Measurements from ENCODE around the gene OAS1. TPM values are rescaled to one million over a fixed set of nuclear protein-coding genes. Genes with fewer than 3 reads are reported as not detected.
"Not testable (repeated sequence)": the region's sequence is repeated elsewhere in the genome, so short reads cannot be mapped to it uniquely, and the experiment has no call there.

OAS1 gene
- total and polyA plus RNA-seq, 4 donors = 3.8 to 26.0 (median 22.9) TPM

DNA sequence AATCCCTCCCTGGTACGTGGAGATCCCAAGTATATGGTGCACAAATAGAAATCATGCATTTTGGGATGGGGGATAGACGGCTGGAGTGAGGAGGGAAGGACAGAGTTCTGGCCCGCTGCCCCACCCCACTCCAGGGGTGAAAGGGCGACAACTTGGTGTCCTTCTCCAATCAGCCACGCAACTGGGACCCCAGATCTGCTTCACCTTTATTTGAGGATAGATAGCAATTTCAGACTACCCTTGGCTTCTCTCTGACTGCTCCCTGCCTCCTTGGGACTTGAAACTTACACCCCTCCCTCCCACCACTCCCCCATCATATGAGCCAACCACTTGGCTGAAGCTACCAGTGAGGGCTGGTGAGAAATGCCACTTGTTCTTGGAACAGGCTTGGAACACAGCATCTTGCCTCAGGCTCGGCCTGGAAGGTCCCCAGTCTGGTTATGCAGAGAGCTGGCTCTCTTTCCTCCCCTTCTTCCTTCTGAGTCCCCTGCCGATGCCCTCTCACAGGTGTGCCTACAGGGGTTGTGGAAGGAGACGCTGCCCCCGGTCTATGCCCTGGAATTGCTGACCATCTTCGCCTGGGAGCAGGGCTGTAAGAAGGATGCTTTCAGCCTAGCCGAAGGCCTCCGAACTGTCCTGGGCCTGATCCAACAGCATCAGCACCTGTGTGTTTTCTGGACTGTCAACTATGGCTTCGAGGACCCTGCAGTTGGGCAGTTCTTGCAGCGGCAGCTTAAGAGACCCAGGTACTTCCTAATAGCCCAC lies 39.7 kb downstream of the OAS1 start:
- peaks cover 1 to 5% of the 10 kb centered on the region in 2 donors for H3K36me3 ChIP-seq (ENCODE audit: control insufficient read depth in 1 of 2, insufficient read depth in 2 of 2, low read length in 1 of 2)

DNA sequence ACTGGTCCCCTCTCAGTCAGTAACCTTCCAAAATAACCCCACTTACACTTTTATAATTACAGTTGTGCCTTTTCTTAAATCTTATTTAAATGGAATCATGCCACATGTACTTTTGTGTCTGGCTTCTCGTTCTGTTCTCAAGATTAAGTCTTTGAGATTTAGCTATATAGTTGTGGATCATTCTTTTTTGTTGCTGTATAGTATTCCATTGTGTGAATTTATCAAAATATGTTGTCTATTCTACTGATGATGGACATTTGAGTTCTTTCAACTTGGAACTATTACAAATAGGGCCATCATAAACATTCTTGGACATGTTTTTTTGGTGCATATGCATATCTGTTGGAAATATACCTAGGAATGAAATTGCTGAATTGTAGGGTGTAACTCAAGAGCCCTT lies 40.6 kb downstream of the OAS1 start:
- 46 to 47% methylated on average over 1 of the region's 1 CpG for WGBS, 2 donors
- peaks cover 1 to 5% of the 10 kb centered on the region in 2 donors for H3K36me3 ChIP-seq (ENCODE audit: control insufficient read depth in 1 of 2, insufficient read depth in 2 of 2, low read length in 1 of 2)
- H3K4me3 ChIP-seq (ENCODE audit: low read length in 2 of 2) = no peak overlapping the region
- no peak for DNase-seq
- H3K27me3 ChIP-seq (ENCODE audit: control insufficient read depth in 1 of 2, insufficient read depth in 2 of 2, low read length in 1 of 2) = no peaks in the 10 kb centered on the region
- H3K9me3 ChIP-seq (ENCODE audit: control insufficient read depth, low read length) = no peaks in the 10 kb centered on the region
- ATAC-seq (ENCODE audit: low FRiP score) = no peak
- no peak overlapping the region for H3K27ac ChIP-seq (ENCODE audit: low read depth in 1 of 2, low read length in 2 of 2)
- no peaks in the 10 kb centered on the region for H3K4me1 ChIP-seq (ENCODE audit: control insufficient read depth in 1 of 2, insufficient read depth in 2 of 2, low read length in 2 of 2)
- intact Hi-C loops (cut with DNase I) = no loop called here

More for the DNA sequence above, 39.7 kb downstream of the OAS1 start:
- no peak overlapping the region for H3K27ac ChIP-seq (ENCODE audit: low read depth in 1 of 2, low read length in 2 of 2)
- WGBS, 2 donors = 78 to 82% methylated on average over 14 of the region's 14 CpGs
- H3K4me1 ChIP-seq (ENCODE audit: control insufficient read depth in 1 of 2, insufficient read depth in 2 of 2, low read length in 2 of 2) = no peaks in the 10 kb centered on the region
- ATAC-seq (ENCODE audit: low FRiP score) (no peak), DNase-seq (no peak)
- no peaks in the 10 kb centered on the region for H3K27me3 ChIP-seq (ENCODE audit: control insufficient read depth in 1 of 2, insufficient read depth in 2 of 2, low read length in 1 of 2)
- H3K4me3 ChIP-seq (ENCODE audit: low read length in 2 of 2) = no peak overlapping the region
- intact Hi-C loops (cut with DNase I) = no loop called here
- H3K9me3 ChIP-seq (ENCODE audit: control insufficient read depth, low read length) = no peaks in the 10 kb centered on the region

GRCh38 chr12:112947761-112948160 lies 41.0 kb downstream of the OAS1 start:
- Histone ChIP-seq H3K9me3 (ENCODE audit: control insufficient read depth, low read length) (no peaks in the 10 kb centered on the region), H3K27me3 (ENCODE audit: control insufficient read depth in 1 of 2, insufficient read depth in 2 of 2, low read length in 1 of 2) (no peaks in the 10 kb centered on the region), H3K36me3 (ENCODE audit: control insufficient read depth in 1 of 2, insufficient read depth in 2 of 2, low read length in 1 of 2) (peaks cover 1 to 5% of the 10 kb centered on the region in 2 donors), H3K27ac (ENCODE audit: low read depth in 1 of 2, low read length in 2 of 2) (no peak overlapping the region), H3K4me1 (ENCODE audit: control insufficient read depth in 1 of 2, insufficient read depth in 2 of 2, low read length in 2 of 2) (no peaks in the 10 kb centered on the region), H3K4me3 (ENCODE audit: low read length in 2 of 2) (no peak overlapping the region)
- DNase-seq (no peak), ATAC-seq (ENCODE audit: low FRiP score) (no peak)
- 90 to 96% methylated on average over 5 of the region's 5 CpGs for WGBS, 2 donors
- intact Hi-C loops (cut with DNase I) = no loop called here

DNA sequence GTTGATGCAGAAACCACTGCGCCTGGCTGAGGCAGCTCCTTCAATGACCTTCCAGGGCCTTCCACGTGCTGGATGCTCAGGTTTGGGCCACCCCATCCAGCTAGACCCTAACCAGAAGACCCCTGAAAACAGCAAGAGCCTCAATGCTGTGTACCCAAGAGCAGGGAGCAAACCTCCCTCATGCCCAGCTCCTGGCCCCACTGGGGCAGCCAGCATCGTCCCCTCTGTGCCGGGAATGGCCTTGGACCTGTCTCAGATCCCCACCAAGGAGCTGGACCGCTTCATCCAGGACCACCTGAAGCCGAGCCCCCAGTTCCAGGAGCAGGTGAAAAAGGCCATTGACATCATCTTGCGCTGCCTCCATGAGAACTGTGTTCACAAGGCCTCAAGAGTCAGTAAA lies 42.0 kb downstream of the OAS1 start:
- DNase-seq (no peak), ATAC-seq (ENCODE audit: low FRiP score) (no peak)
- 95 to 97% methylated on average over 7 of the region's 7 CpGs for WGBS, 2 donors
- Histone ChIP-seq H3K36me3 (ENCODE audit: control insufficient read depth in 1 of 2, insufficient read depth in 2 of 2, low read length in 1 of 2) (peaks cover 1 to 5% of the 10 kb centered on the region in 2 donors), H3K9me3 (ENCODE audit: control insufficient read depth, low read length) (no peaks in the 10 kb centered on the region), H3K27me3 (ENCODE audit: control insufficient read depth in 1 of 2, insufficient read depth in 2 of 2, low read length in 1 of 2) (no peaks in the 10 kb centered on the region), H3K4me3 (ENCODE audit: low read length in 2 of 2) (no peak overlapping the region), H3K27ac (ENCODE audit: low read depth in 1 of 2, low read length in 2 of 2) (no peak overlapping the region), H3K4me1 (ENCODE audit: control insufficient read depth in 1 of 2, insufficient read depth in 2 of 2, low read length in 2 of 2) (no peaks in the 10 kb centered on the region)
- intact Hi-C loops (cut with DNase I) = no loop called here

DNA sequence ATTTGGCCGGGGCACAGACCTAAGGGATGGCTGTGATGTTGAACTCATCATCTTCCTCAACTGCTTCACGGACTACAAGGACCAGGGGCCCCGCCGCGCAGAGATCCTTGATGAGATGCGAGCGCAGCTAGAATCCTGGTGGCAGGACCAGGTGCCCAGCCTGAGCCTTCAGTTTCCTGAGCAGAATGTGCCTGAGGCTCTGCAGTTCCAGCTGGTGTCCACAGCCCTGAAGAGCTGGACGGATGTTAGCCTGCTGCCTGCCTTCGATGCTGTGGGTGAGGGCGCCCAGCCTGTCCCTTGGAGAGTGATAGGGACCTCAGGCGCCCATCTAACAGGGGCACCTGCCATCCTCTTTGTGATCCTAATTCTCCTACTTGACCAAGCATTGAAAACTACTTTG lies 43.9 kb downstream of the OAS1 start:
- Histone ChIP-seq H3K4me1 (ENCODE audit: control insufficient read depth in 1 of 2, insufficient read depth in 2 of 2, low read length in 2 of 2) (no peaks in the 10 kb centered on the region), H3K9me3 (ENCODE audit: control insufficient read depth, low read length) (no peaks in the 10 kb centered on the region), H3K36me3 (ENCODE audit: control insufficient read depth in 1 of 2, insufficient read depth in 2 of 2, low read length in 1 of 2) (peaks cover 1 to 5% of the 10 kb centered on the region in 2 donors), H3K27ac (ENCODE audit: low read depth in 1 of 2, low read length in 2 of 2) (no peak overlapping the region), H3K27me3 (ENCODE audit: control insufficient read depth in 1 of 2, insufficient read depth in 2 of 2, low read length in 1 of 2) (no peaks in the 10 kb centered on the region), H3K4me3 (ENCODE audit: low read length in 2 of 2) (no peak overlapping the region)
- intact Hi-C loops (cut with DNase I) = no loop called here
- DNase-seq = no peak
- ATAC-seq (ENCODE audit: low FRiP score) = no peak
- 89 to 91% methylated on average over 11 of the region's 11 CpGs for WGBS, 2 donors

- H3K4me1 ChIP-seq (ENCODE audit: control insufficient read depth in 1 of 2, insufficient read depth in 2 of 2, low read length in 2 of 2); H3K9me3 ChIP-seq (ENCODE audit: control insufficient read depth, low read length); H3K27me3 ChIP-seq (ENCODE audit: control insufficient read depth in 1 of 2, insufficient read depth in 2 of 2, low read length in 1 of 2); H3K36me3 ChIP-seq (ENCODE audit: control insufficient read depth in 1 of 2, insufficient read depth in 2 of 2, low read length in 1 of 2); H3K4me3 ChIP-seq (ENCODE audit: low read length in 2 of 2); DNase-seq; H3K27ac ChIP-seq (ENCODE audit: low read depth in 1 of 2, low read length in 2 of 2); ATAC-seq (ENCODE audit: low FRiP score); intact Hi-C loops (cut with DNase I): not testable (repeated sequence)
- WGBS, 2 donors = 89 to 93% methylated on average over 4 of the region's 4 CpGs
Measured at GRCh38 chr12:112957125-112957524, 50.4 kb downstream of the OAS1 start.

DNA sequence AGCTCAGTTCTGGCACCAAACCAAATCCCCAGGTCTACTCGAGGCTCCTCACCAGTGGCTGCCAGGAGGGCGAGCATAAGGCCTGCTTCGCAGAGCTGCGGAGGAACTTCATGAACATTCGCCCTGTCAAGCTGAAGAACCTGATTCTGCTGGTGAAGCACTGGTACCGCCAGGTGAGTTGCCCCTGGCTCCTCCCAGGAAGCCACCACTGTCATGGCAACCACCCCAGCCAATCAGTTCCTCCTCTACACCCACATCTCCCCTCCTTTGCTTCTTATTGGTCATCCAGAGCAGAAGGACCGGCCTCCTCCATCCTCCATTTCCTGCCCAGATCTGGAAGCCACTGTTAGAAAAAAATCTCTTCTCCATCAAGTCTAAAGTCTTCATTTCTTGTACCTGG lies 54.3 kb downstream of the OAS1 start:
- Histone ChIP-seq H3K27me3 (ENCODE audit: control insufficient read depth in 1 of 2, insufficient read depth in 2 of 2, low read length in 1 of 2) (no peaks in the 10 kb centered on the region), H3K27ac (ENCODE audit: low read depth in 1 of 2, low read length in 2 of 2) (no peak overlapping the region), H3K4me1 (ENCODE audit: control insufficient read depth in 1 of 2, insufficient read depth in 2 of 2, low read length in 2 of 2) (no peaks in the 10 kb centered on the region), H3K4me3 (ENCODE audit: low read length in 2 of 2) (no peak overlapping the region), H3K9me3 (ENCODE audit: control insufficient read depth, low read length) (peaks cover 4% of the 10 kb centered on the region), H3K36me3 (ENCODE audit: control insufficient read depth in 1 of 2, insufficient read depth in 2 of 2, low read length in 1 of 2) (peaks cover 0 to 4% of the 10 kb centered on the region in 2 donors)
- DNase-seq (no peak), ATAC-seq (ENCODE audit: low FRiP score) (no peak)
- intact Hi-C loops (cut with DNase I) = no loop called here
- 83 to 88% methylated on average over 7 of the region's 7 CpGs for WGBS, 2 donors

- Histone ChIP-seq H3K27ac (ENCODE audit: low read depth in 1 of 2, low read length in 2 of 2) (no peak overlapping the region), H3K27me3 (ENCODE audit: control insufficient read depth in 1 of 2, insufficient read depth in 2 of 2, low read length in 1 of 2) (no peaks in the 10 kb centered on the region), H3K4me3 (ENCODE audit: low read length in 2 of 2) (no peak overlapping the region), H3K4me1 (ENCODE audit: control insufficient read depth in 1 of 2, insufficient read depth in 2 of 2, low read length in 2 of 2) (no peaks in the 10 kb centered on the region), H3K9me3 (ENCODE audit: control insufficient read depth, low read length) (peaks cover 4% of the 10 kb centered on the region), H3K36me3 (ENCODE audit: control insufficient read depth in 1 of 2, insufficient read depth in 2 of 2, low read length in 1 of 2) (peaks cover 0 to 4% of the 10 kb centered on the region in 2 donors)
- no peak for ATAC-seq (ENCODE audit: low FRiP score)
- intact Hi-C loops (cut with DNase I) = no loop called here
- no peak for DNase-seq
- 80 to 82% methylated on average over 4 of the region's 4 CpGs for WGBS, 2 donors
Measured at GRCh38 chr12:112961536-112961935, 54.8 kb downstream of the OAS1 start.

GRCh38 chr12:112962561-112962960 lies 55.8 kb downstream of the OAS1 start:
- H3K4me3 ChIP-seq (ENCODE audit: low read length in 2 of 2) = no peak overlapping the region
- WGBS, 2 donors = 96 to 97% methylated on average over 7 of the region's 7 CpGs
- ATAC-seq (ENCODE audit: low FRiP score) = no peak
- DNase-seq = no peak
- intact Hi-C loops (cut with DNase I) = no loop called here
- no peaks in the 10 kb centered on the region for H3K27me3 ChIP-seq (ENCODE audit: control insufficient read depth in 1 of 2, insufficient read depth in 2 of 2, low read length in 1 of 2)
- H3K36me3 ChIP-seq (ENCODE audit: control insufficient read depth in 1 of 2, insufficient read depth in 2 of 2, low read length in 1 of 2) = peaks cover 0 to 4% of the 10 kb centered on the region in 2 donors
- H3K27ac ChIP-seq (ENCODE audit: low read depth in 1 of 2, low read length in 2 of 2) = no peak overlapping the region
- H3K4me1 ChIP-seq (ENCODE audit: control insufficient read depth in 1 of 2, insufficient read depth in 2 of 2, low read length in 2 of 2) = no peaks in the 10 kb centered on the region
- peaks cover 4% of the 10 kb centered on the region for H3K9me3 ChIP-seq (ENCODE audit: control insufficient read depth, low read length)
